RKO (cell line): Measurements from ENCODE around the gene ZNF800.

Experiments used
- DNase-seq: peaks from one replicate; pipeline ENCODE4 v3.0.0-alpha.2; 2016; ENCODE audit warnings: low spot score

The ZNF800 gene

GRCh38 chr7:127390817-127391590, 1.5 kb downstream of the ZNF800 start:
- DNase-seq, result peak; percentile 60

- DNase-seq, result peak; percentile 28
These were observed 2.2 kb downstream of the ZNF800 start for GRCh38 chr7:127390186-127390816.

GRCh38 chr7:127389321-127389720, 3.2 kb downstream of the ZNF800 start:
- DNase-seq, result peak; percentile 55

DNA sequence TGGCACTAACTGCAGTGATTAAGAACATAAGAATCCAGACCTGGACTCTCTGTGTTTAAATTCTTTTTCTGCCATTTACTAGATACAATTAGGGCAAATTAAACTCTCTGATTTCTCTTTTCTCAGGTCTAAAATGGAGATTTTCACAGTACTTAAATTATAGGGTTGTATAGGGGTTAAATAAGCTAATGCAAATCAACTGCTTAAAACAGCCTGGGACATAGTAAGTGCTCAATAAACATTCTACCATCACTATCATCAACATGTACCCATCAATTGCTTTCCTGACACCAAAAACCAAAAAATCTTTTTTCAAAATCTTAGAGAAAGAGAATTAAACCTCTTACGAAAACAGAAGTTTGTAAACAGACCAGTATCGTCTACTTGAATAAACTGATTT, 4.5 kb downstream of the ZNF800 start:
- no peak for DNase-seq

DNA sequence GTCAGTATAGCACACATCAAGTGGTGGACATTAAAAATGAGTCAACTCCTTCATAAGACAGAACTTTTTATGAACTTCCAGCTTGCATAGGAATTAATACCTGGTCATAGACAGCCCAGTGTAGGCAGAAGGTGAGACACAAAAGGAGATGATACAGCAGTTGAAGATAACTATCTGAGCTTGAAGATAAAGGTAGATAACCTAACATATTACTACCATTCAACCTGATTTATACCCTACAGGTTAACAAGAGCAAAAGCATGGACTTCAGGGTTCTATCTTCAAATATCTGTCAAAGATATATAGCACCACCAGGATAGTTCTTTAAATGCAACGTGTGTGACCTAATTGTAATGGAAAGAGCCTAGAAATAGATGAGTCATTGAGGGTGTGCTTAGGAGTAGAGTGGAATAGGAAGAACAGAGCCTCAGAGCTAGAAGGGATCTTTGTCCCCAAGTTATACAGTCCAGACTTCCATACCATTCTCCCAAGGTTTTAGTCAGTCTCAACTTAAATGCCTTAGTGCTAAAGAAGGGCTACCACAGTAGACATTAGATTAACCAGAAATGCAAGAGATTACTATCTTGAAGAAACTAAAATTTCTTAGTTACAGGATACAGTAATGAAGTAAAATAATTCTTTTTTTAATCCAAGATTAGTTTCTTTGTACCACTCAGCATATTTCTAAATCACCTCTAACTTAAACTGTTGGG, 9.2 kb downstream of the ZNF800 start:
- peak; percentile 77 for DNase-seq

- no peak for DNase-seq
These were observed 10.0 kb downstream of the ZNF800 start for GRCh38 chr7:127382301-127383085.

- DNase-seq, result no peak
These were observed 12.0 kb downstream of the ZNF800 start for GRCh38 chr7:127380479-127380878.

DNA sequence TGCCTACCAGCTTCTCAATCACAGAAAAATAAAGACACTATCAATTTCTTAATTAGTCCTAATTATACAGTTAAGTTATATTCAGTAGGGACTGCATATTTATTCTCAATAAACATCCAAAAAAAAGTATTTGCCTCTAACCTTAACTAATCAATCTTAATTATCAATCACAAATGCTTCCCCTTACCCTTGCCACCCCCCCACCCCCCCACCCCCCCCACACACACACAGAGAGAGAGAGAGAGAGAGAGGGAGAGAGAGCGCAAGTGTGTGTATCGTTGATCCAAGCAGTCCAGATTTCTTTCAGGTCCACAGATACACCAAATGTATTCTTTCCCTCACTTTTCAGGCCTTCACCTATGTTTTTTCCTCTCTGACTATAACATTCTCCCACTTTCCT, 12.9 kb downstream of the ZNF800 start:
- DNase-seq, result no peak

GRCh38 chr7:127378537-127378936, 14.0 kb downstream of the ZNF800 start:
- DNase-seq, result no peak

- DNase-seq, result no peak
These were observed 15.1 kb downstream of the ZNF800 start for GRCh38 chr7:127377425-127377824.

DNA sequence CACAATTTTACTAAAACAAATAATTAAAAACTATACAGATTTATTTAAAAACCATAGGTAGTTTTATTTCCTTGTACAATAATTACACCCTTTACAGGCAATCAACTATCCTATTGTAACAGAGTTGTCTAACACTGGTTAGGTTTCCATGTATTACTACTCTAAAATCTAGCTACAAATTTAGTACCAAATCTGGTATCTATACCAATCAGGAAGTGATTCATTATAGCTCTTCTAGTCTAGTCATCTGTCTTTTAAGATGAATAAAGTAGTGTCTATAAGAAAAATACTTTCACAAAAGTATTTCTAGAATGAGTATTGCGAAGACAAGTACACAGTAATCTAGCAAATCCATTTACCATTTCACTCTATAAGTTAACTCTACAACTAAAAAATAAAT, 16.9 kb downstream of the ZNF800 start:
- no peak for DNase-seq

DNA sequence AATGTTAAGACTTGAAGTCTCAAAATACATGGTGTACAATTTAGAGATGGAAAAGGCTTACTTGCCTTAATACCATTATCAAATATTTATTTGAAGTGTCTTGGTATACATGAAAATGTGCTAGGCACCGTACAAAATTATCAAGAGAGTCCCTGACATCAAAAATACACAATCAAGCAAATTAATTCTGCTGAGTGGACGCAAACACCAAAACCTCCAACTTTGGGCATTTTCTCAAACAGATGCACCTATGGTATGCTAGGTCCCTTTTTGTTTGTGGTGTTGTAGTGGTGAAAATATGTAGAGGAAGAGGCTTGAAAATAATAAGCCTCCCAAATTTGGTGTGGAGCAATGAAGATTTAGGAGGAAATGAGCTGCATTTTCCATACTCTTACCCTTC, 24.8 kb downstream of the ZNF800 start:
- DNase-seq, result no peak

DNA sequence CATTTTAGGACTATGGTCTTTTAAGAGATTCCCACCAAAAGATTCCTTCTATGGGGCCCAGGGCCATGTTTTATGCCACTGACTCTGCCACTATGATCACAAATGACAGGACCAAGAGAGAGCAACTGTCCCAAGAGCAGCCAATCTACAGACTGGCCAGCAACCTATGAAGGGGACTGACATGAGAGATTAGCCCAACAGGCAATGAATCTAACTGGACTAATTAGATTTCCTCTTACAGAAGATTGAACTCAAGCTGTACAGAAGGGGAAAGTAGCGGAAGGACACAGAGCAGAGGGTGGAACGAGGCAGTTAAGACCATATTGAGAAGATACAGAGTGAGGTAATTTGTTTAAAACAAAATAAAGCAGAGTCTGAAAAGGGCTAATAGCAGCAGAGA, 25.8 kb downstream of the ZNF800 start:
- DNase-seq, result no peak

- DNase-seq, result no peak
These were observed 26.6 kb downstream of the ZNF800 start for GRCh38 chr7:127365957-127366315.

DNA sequence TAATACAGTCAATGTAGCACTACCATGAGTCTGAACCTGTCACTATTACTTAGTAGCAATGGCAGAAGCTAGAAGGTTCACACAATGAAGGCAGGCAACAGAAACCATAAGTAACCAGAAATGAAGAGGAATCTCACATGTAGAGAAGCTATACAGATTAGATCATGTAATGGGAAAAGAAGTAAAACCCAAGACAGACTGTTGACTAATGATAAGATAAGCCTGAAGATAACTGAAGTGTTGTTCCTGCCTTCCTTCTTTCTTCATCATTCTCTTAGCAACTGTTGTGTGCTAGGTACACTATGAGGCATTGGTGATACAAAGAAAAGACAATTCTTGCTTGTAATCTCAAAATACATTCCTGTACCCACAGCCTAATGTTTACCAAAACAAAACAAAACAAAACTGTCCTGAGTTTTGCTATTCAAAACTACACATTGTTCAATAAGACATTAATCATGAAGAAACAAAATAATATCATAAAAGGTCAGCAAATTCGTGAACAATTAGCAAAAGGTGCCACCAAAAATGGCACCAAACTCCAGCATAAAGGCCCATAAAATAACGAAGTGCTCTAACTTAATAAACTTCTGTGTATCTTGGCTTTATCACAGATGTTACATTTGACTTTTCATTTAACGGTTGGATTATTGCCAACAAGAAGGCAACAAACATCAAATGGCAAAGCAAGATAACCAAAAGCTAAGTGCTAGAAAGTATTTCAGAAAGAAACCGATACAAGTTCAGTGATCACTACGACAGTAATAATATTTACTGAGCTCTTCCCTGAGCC, 27.1 kb downstream of the ZNF800 start:
- DNase-seq, result no peak

DNA sequence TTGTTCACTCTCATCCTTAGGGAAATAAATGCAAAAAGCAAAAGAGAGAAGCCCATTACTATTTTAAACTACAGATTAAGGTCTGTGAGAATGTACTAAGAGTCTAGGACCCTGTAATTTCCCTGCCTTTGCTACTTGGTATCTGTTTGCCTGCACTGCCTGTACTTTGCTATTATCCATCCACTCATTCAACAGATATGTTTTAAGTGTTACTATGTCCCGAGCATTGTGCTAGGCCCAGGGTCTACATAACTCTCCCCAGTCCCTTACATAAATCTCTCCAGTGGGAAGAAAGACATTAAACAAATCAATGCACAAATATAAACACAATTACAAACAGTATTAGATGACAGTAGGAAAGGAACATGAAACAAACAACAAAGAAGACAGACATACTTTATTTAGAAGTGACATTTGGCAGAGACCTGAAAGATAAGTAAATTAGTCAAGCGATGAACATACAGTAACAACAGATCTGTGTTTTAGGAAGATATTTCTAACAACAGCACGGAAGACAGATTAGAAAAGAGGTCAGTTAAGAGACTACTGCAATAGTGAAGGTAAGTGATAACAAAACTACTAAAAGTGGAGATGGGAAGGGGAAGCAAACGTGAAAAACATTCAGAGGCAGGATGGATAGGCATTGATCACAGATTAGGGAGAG, 30.0 kb downstream of the ZNF800 start:
- DNase-seq, result no peak

DNA sequence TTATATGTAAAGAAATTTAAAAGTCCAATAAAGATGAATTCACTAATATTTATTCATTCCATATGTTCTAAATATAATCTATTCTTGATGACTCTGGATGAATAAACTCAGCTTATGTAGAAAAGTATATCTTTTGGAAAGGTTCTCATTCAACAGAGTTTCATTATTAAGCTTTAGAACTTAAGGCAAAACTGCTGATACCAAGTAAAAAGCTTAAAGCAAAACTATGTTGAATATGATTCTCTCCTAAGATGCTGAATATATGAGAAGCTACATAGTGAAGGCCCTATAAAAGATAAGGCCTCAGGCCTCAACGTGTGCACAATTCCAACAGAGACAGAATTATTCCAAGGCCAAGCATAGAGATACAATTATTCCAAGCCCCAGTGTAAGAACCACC, 30.8 kb downstream of the ZNF800 start:
- DNase-seq, result no peak

GRCh38 chr7:127359011-127359410, 33.5 kb downstream of the ZNF800 start:
- DNase-seq, result no peak

GRCh38 chr7:127353897-127354296, 38.6 kb downstream of the ZNF800 start:
- DNase-seq, result no peak

- no peak for DNase-seq
These were observed 41.9 kb downstream of the ZNF800 start for GRCh38 chr7:127350586-127350985.

DNA sequence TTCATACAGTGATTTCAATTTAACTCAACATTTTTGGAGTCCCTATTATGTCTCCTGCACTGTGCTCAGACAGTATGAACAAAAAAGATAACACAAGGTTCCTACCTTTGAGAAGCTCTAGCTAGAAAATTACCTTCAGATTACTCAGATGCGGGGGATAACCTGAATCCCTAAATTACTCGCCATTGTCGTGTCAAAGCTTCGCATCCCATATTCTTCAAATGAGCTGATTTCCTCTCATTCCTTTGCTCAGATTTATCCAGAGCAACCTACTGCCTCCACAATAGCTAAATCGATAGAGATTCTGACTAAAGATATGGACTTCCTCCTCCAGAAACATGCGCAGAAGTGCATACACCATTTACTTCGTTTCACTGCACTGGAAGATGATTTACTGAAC, 42.6 kb downstream of the ZNF800 start:
- DNase-seq, result no peak
